SK-N-SH (cell line): ENCODE measurements around the gene BOLA2. TPM values are rescaled to one million over a fixed set of nuclear protein-coding genes. Genes with fewer than 3 reads are reported as not detected.
"Not testable (repeated sequence)": the region's sequence is repeated elsewhere in the genome, so short reads cannot be mapped to it uniquely, and the experiment has no call there.

ENCODE experiments used
- CTCF ChIA-PET: fragments of 300-600, 350-600 bp; formaldehyde crosslinking; extraction: SDS; loops from one replicate; lab custom pipeline; 2021; lab: Yijun Ruan, JAX
- POLR2A ChIA-PET: fragments of 350-600 bp; sonication (Branson Sonifier 250); formaldehyde crosslinking; extraction: SDS; loops from one replicate; lab custom pipeline; 2020; ENCODE audit warnings: antibody characterized with exemption, inconsistent platforms; lab: Yijun Ruan, JAX
- DNase-seq: peaks from one replicate; pipeline ENCODE4 v3.0.0; 2012
- H2AFZ ChIP-seq: fragments of 200-600 bp; sonication (generic); 2 replicates; pipeline ENCODE4 v1.8.1; 2016; ENCODE audit warnings: antibody characterized with exemption, mild to moderate bottlenecking, low read depth
- H3F3A ChIP-seq: fragments of 200-600 bp; sonication (generic); replicated peaks from 2 replicates; pipeline ENCODE3; 2016; ENCODE audit warnings: antibody characterized with exemption, mild to moderate bottlenecking; ENCODE audit not compliant: insufficient read depth
- H3K27ac ChIP-seq, 2 experiments: fragments of 200-500 bp in 1 of 2; fragments of 200-600 bp in 1 of 2; sonication (Bioruptor generic) in 1 of 2; sonication (generic), shearing (Covaris generic) in 1 of 2; 2 replicates each; pipeline versions ENCODE4 v1.5.1 to v1.6.1; 2014 to 2016; ENCODE audit warnings: low read depth in 2 of 2, inconsistent platforms in 1 of 2, low read length in 1 of 2, mild to moderate bottlenecking in 1 of 2, mixed read lengths in 1 of 2
- H3K27me3 ChIP-seq: fragments of 200-600 bp; sonication (generic), shearing (Covaris generic); 2 replicates; pipeline ENCODE4 v1.6.1; 2016; ENCODE audit warnings: mixed run types; ENCODE audit not compliant: insufficient read depth
- H3K36me3 ChIP-seq, 2 experiments: fragments of 200-500 bp in 1 of 2; fragments of 200-600 bp in 1 of 2; sonication (Bioruptor generic) in 1 of 2; sonication (generic) in 1 of 2; replicated peaks in 1 of 2; 2 replicates each; pipeline versions ENCODE3 to v1.5.1; 2014 to 2016; ENCODE audit warnings: low read length in 1 of 2, mild to moderate bottlenecking in 1 of 2; ENCODE audit not compliant: insufficient read depth in 2 of 2, control insufficient read depth in 1 of 2
- H3K4me1 ChIP-seq, 2 experiments: fragments of 200-500 bp in 1 of 2; fragments of 200-600 bp in 1 of 2; sonication (Bioruptor generic) in 1 of 2; sonication (generic), shearing (Covaris generic) in 1 of 2; 2 replicates each; pipeline versions ENCODE4 v1.5.1 to v1.6.1; 2014 to 2016; ENCODE audit warnings: low read depth in 1 of 2, low read length in 1 of 2, mixed run types in 1 of 2; ENCODE audit not compliant: insufficient read depth in 2 of 2, control insufficient read depth in 1 of 2
- H3K4me2 ChIP-seq: fragments of 200-600 bp; sonication (generic), shearing (Covaris generic); 2 replicates; pipeline ENCODE4 v1.6.1; 2017; ENCODE audit warnings: mixed run types
- H3K4me3 ChIP-seq, 2 experiments: fragments of 200-500 bp in 1 of 2; fragments of 200-600 bp in 1 of 2; sonication (Bioruptor generic) in 1 of 2; sonication (generic), shearing (Covaris generic) in 1 of 2; 2 replicates each; pipeline versions ENCODE4 v1.5.1 to v1.8.1; 2014 to 2016; ENCODE audit warnings: low read depth in 2 of 2, inconsistent platforms in 1 of 2, low read length in 1 of 2, mild to moderate bottlenecking in 1 of 2, mixed read lengths in 1 of 2, moderate library complexity in 1 of 2
- H3K79me2 ChIP-seq: fragments of 200-600 bp; sonication (generic); 2 replicates; pipeline ENCODE4 v1.8.1; 2017; ENCODE audit warnings: mild to moderate bottlenecking; ENCODE audit not compliant: insufficient read depth
- H3K9ac ChIP-seq: fragments of 200-600 bp; sonication (generic); 2 replicates; pipeline ENCODE4 v1.6.1; 2017; ENCODE audit warnings: mixed run types
- H3K9me2 ChIP-seq: fragments of 200-600 bp; sonication (generic); 2 replicates; pipeline ENCODE4 v1.6.1; 2017; ENCODE audit warnings: mixed run types
- H3K9me3 ChIP-seq: fragments of 200-600 bp; sonication (generic); 2 replicates; pipeline ENCODE4 v1.6.1; 2017; ENCODE audit warnings: mixed run types, mild to moderate bottlenecking, moderate library complexity
- H4K20me1 ChIP-seq: fragments of 200-600 bp; sonication (generic); 2 replicates; pipeline ENCODE4 v1.6.1; 2017; ENCODE audit warnings: mild to moderate bottlenecking, mixed run types; ENCODE audit not compliant: insufficient read depth
- WGBS: methylation state at CpG from one replicate; pipeline ENCODE4 v1.1.6; 2017; ENCODE audit warnings: low lambda C conversion rate; 5-methylcytosine and 5-hydroxymethylcytosine counted together
- polyA plus RNA-seq, 3 experiments: library from polyadenylated mRNA; depleted of rRNA; stranded (reverse); fragments of >200 nt; gene quantifications; 2 replicates each; pipeline ENCODE4 v1.2.3, GENCODE V29; 2012

BOLA2 gene
- polyA plus RNA-seq, 1 of the 3 experiments (the other 2 are of a cell fraction): 102 TPM

- H3K4me3 ChIP-seq, H3K27me3 ChIP-seq, H3K9ac ChIP-seq, CTCF ChIA-PET, H3K4me1 ChIP-seq, H2AFZ ChIP-seq, H3K9me3 ChIP-seq, H3K4me2 ChIP-seq, H3K9me2 ChIP-seq, H3F3A ChIP-seq, POLR2A ChIA-PET, H3K27ac ChIP-seq, H3K36me3 ChIP-seq, H3K79me2 ChIP-seq, DNase-seq, H4K20me1 ChIP-seq: not testable (repeated sequence)
- no CpG with 5 or more reads among the region's 57 CpGs for WGBS
Observed at GRCh38 chr16:29465985-29466824, 12.1 kb upstream of the BOLA2 start.

- H3K4me2 ChIP-seq, CTCF ChIA-PET, H2AFZ ChIP-seq, H4K20me1 ChIP-seq, POLR2A ChIA-PET, H3K9me2 ChIP-seq, H3K27ac ChIP-seq, H3F3A ChIP-seq, H3K36me3 ChIP-seq, H3K9ac ChIP-seq, H3K4me1 ChIP-seq, H3K9me3 ChIP-seq, H3K79me2 ChIP-seq, H3K27me3 ChIP-seq, H3K4me3 ChIP-seq, DNase-seq: not testable (repeated sequence)
- no CpG with 5 or more reads among the region's 9 CpGs for WGBS
Observed at GRCh38 chr16:29460647-29461030, 6.5 kb upstream of the BOLA2 start.

GRCh38 chr16:29459706-29460646 lies 5.8 kb upstream of the BOLA2 start, which contains the start of gene SULT1A4:
SULT1A4 (plus strand) TSS chr16:29459913; CDS start chr16:29461386, 1,473 bp downstream.
- H3K36me3 ChIP-seq, H3K9me2 ChIP-seq, H3K9me3 ChIP-seq, CTCF ChIA-PET, DNase-seq, H4K20me1 ChIP-seq, H3F3A ChIP-seq, H3K27ac ChIP-seq, POLR2A ChIA-PET, H3K4me1 ChIP-seq, H3K4me2 ChIP-seq, H3K79me2 ChIP-seq, H3K4me3 ChIP-seq, H3K27me3 ChIP-seq, H3K9ac ChIP-seq, H2AFZ ChIP-seq: not testable (repeated sequence)
- no CpG with 5 or more reads among the region's 13 CpGs for WGBS

GRCh38 chr16:29457660-29458059 lies 3.5 kb upstream of the BOLA2 start:
- DNase-seq, H3K9me3 ChIP-seq, H3F3A ChIP-seq, H3K27me3 ChIP-seq, H4K20me1 ChIP-seq, H3K9ac ChIP-seq, H3K36me3 ChIP-seq, H3K9me2 ChIP-seq, H3K4me2 ChIP-seq, POLR2A ChIA-PET, H2AFZ ChIP-seq, H3K27ac ChIP-seq, H3K4me3 ChIP-seq, H3K79me2 ChIP-seq, H3K4me1 ChIP-seq, CTCF ChIA-PET: not testable (repeated sequence)
- WGBS: 100% methylated on average over 1 of the region's 2 CpGs

GRCh38 chr16:29454828-29455227 lies 677 bp upstream of the BOLA2 start:
- POLR2A ChIA-PET, H4K20me1 ChIP-seq, H2AFZ ChIP-seq, H3K4me3 ChIP-seq, H3K27me3 ChIP-seq, H3K9me2 ChIP-seq, H3K4me1 ChIP-seq, DNase-seq, H3K36me3 ChIP-seq, H3K9me3 ChIP-seq, H3K27ac ChIP-seq, H3F3A ChIP-seq, H3K9ac ChIP-seq, H3K4me2 ChIP-seq, H3K79me2 ChIP-seq, CTCF ChIA-PET: not testable (repeated sequence)
- WGBS: no CpG with 5 or more reads among the region's 29 CpGs

GRCh38 chr16:29453754-29454153 lies 397 bp downstream of the BOLA2 start:
- H3K79me2 ChIP-seq, H3F3A ChIP-seq, H3K36me3 ChIP-seq, DNase-seq, H2AFZ ChIP-seq, H4K20me1 ChIP-seq, H3K9me2 ChIP-seq, H3K4me2 ChIP-seq, H3K4me3 ChIP-seq, H3K9me3 ChIP-seq, H3K4me1 ChIP-seq, POLR2A ChIA-PET, H3K27me3 ChIP-seq, CTCF ChIA-PET, H3K27ac ChIP-seq, H3K9ac ChIP-seq: not testable (repeated sequence)
- no CpG with 5 or more reads among the region's 21 CpGs for WGBS
